Urothelium cell line (cell line): ENCODE results near the gene C18orf63.
"Not testable (repeated sequence)": the region's sequence is repeated elsewhere in the genome, so short reads cannot be mapped to it uniquely, and the experiment has no call there.

Experiments used
- DNase-seq: peaks from one replicate; pipeline ENCODE4 v3.0.0; 2011; ENCODE audit warnings: low spot score, mixed read lengths
- FAIRE-seq: peaks from 2 replicates; lab custom pipeline; 2011; peaks lifted over from hg19 to GRCh38; lab: Jason Lieb, UNC

C18orf63 gene

GRCh38 chr18:74286106-74286855 lies 29.4 kb upstream of the C18orf63 start:
- DNase-seq (no peak), FAIRE-seq (no peak)

- FAIRE-seq, result no peak
- no peak for DNase-seq
Observed at GRCh38 chr18:74286856-74287255, 28.8 kb upstream of the C18orf63 start.

GRCh38 chr18:74288041-74288440 lies 27.6 kb upstream of the C18orf63 start:
- FAIRE-seq (no peak), DNase-seq (no peak)

GRCh38 chr18:74288730-74289129 lies 26.9 kb upstream of the C18orf63 start:
- FAIRE-seq, result no peak
- no peak for DNase-seq

GRCh38 chr18:74289137-74289536 lies 26.5 kb upstream of the C18orf63 start:
- FAIRE-seq (no peak), DNase-seq (no peak)

GRCh38 chr18:74290021-74290420 lies 25.6 kb upstream of the C18orf63 start:
- FAIRE-seq, result no peak
- no peak for DNase-seq

GRCh38 chr18:74290794-74291471 lies 24.7 kb upstream of the C18orf63 start:
- FAIRE-seq (no peak), DNase-seq (no peak)

- no peak for FAIRE-seq
- DNase-seq, result no peak
Observed at GRCh38 chr18:74291472-74291770, 24.2 kb upstream of the C18orf63 start.

GRCh38 chr18:74291771-74292540 lies 23.7 kb upstream of the C18orf63 start, which contains the start of gene CYB5A:
Gene CYB5A, minus strand, starts transcription at chr18:74291963. Its CDS starts 88 bp downstream, at chr18:74291875.
- peak; percentile 98 for FAIRE-seq
- peak; percentile 99 for DNase-seq

- FAIRE-seq, result no peak
- DNase-seq, result no peak
Observed at GRCh38 chr18:74292541-74292858, 23.1 kb upstream of the C18orf63 start.

- not testable (repeated sequence) for DNase-seq, FAIRE-seq
Observed at GRCh38 chr18:74292982-74293381, 22.7 kb upstream of the C18orf63 start.

GRCh38 chr18:74294526-74294925 lies 21.1 kb upstream of the C18orf63 start:
- FAIRE-seq (no peak), DNase-seq (no peak)

GRCh38 chr18:74299162-74299561 lies 16.5 kb upstream of the C18orf63 start:
- DNase-seq (no peak), FAIRE-seq (no peak)

- DNase-seq (peak; percentile 25), FAIRE-seq (no peak)
Observed at GRCh38 chr18:74299746-74300145, 15.9 kb upstream of the C18orf63 start.

- no peak for DNase-seq
- FAIRE-seq, result no peak
Observed at GRCh38 chr18:74303306-74303705, 12.3 kb upstream of the C18orf63 start.

GRCh38 chr18:74303936-74304335 lies 11.7 kb upstream of the C18orf63 start:
- peak; percentile 35 for DNase-seq
- FAIRE-seq, result no peak

GRCh38 chr18:74310411-74310810 lies 5.2 kb upstream of the C18orf63 start:
- FAIRE-seq, result no peak
- peak; percentile 47 for DNase-seq

- FAIRE-seq, result no peak
- DNase-seq, result no peak
Observed at GRCh38 chr18:74311000-74311399, 4.6 kb upstream of the C18orf63 start.

GRCh38 chr18:74314759-74315463 lies 728 bp upstream of the C18orf63 start:
- no peak for DNase-seq
- FAIRE-seq, result no peak

- DNase-seq, result peak; percentile 75
- no peak for FAIRE-seq
Observed at GRCh38 chr18:74316257-74317170, 875 bp downstream of the C18orf63 start.
